Fibroblast of peridontal ligament (primary cell): ENCODE measurements around the gene CLCN1.

Experiments used
- DNase-seq: peaks from one replicate; pipeline ENCODE4 v3.0.0-alpha.2; 2010; ENCODE audit errors: extremely low read depth

CLCN1 gene

DNA sequence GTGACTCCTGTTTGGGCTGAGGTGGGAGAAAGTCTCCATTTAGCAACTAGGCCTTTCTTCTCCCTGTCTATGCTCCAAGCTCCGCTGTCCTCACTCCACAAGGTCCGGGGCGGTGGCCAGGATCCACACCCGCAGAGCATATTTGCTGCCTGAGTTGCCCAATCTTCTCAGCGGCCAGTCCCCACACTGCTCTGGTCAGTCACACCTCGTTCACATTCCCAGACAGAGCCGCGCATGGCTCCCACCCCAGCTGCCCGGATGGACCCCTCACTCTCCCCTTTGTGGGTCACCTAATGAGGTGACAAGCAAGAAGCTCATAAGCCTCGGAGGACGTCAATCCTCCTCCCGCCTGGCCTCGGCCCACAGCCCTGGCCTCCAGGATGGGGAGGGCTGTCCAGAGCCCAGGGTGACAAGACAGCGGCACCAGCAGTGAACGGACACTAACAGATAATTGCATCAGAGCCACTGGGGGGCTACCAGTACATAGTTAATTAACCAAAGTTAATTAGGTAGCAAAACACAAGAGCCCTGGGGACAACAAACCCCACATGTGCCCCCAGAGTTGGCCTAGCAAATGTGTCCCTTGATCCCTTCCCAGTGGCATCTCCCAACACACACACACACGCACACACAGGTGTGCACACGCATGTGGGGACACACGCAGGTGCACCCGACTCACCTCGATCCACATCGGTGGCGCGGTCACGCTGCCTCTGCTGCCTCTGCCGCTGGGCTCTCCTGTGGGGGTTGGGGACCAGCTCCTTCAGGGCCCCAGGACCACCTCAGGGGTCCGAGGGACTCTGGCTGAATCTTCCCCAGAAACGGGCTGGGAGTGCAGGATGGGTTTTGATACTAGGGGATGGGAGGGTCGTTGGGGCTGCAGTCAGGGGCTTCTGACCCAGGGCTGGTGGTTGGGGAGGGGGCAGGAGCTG, 81.0 kb downstream of the CLCN1 start:
- no peak for DNase-seq

- DNase-seq, result no peak
Measured at GRCh38 chr7:143397710-143398530, 82.0 kb downstream of the CLCN1 start.

DNA sequence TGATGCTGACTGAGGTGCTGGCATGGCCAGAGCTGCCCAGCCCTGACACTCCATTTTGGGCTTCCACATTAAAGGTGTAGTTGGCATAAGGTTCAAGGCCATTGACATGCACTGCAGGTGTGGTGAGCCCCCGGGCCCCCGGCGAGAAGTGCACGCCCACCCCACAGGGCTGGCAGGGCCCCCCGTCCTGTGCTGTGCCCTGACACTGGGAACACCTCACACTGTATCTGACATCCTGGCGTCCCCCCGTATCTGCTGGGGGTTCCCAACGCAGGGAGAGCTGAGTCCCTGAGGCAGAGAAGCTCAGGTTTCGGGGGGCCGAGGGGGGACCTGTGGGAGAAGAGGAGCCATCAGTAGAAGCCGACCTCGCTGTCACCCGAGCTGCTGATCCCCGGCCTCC, 82.7 kb downstream of the CLCN1 start:
- DNase-seq, result no peak

- no peak for DNase-seq
Measured at GRCh38 chr7:143399151-143399550, 83.2 kb downstream of the CLCN1 start.

DNA sequence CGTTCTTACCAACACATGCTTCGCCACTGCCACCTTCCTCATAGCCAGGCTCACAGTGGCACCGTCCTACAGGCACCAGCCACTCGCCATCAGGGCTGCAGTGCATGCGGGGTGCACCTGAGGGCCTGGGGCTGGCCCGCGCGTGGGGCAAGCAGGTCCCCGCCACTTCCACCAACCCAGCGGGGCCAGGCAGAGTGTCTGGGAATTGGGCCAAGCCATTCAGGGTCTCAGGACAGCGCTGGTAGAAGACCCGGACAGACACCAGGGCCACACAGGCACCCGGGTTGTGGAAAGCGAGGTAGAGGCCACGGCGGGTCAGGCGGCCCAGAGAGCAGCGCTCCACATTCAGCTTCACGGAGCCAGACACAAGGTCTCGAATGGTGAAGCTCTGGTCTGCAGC, 83.7 kb downstream of the CLCN1 start:
- no peak for DNase-seq

- DNase-seq, result no peak
Measured at GRCh38 chr7:143401265-143401664, 85.4 kb downstream of the CLCN1 start.
